ENCODE results near the gene LBHD1. TPM values are rescaled to one million over a fixed set of nuclear protein-coding genes. Genes with fewer than 3 reads are reported as not detected.
A peak's percentile ranks its signal among the peaks of the same experiment; 100 is the strongest.

The LBHD1 gene
- total and polyA plus RNA-seq, 2 of the 13 experiments (the other 11 are each of a cell fraction or from before 2014, with no cell fraction given), result 3.2 to 3.7 TPM

GRCh38 chr11:62645946-62646824 lies 25.9 kb downstream of the LBHD1 start, which contains the start of gene GANAB (continued):
- TF ChIP-seq TIGD3 (CRISPR knock-in tag; IDR thresholded peaks at IDR 0.05; ENCODE audit: borderline replicate concordance), result 0 out of 2 replicates have a peak, but pooled peaks have one; percentile 29
- TF ChIP-seq ZNF749 (CRISPR knock-in tag; IDR thresholded peaks at IDR 0.05; ENCODE audit: borderline replicate concordance), result no peak
- TF ChIP-seq ETV5 (CRISPR knock-in tag; IDR thresholded peaks at IDR 0.05; ENCODE audit: borderline replicate concordance), result peak; percentile 53; the same call in 1 of the 2 replicates
- no peak for TF ChIP-seq LCORL (IDR thresholded peaks at IDR 0.05)
- TF ChIP-seq LCORL (CRISPR knock-in tag; IDR thresholded peaks at IDR 0.05), result peak; percentile 32; the same call in 1 of the 2 replicates
- TF ChIP-seq CHD2 (IDR thresholded peaks at IDR 0.05; ENCODE audit: low read depth, low read length), result peak; percentile 43; the same call in 1 of the 2 replicates
- peak; percentile 41 for TF ChIP-seq ZNF350 (CRISPR knock-in tag; IDR thresholded peaks at IDR 0.05; ENCODE audit: borderline replicate concordance, low read depth)
- TF ChIP-seq ZEB1 (IDR thresholded peaks at IDR 0.05; ENCODE audit: insufficient replicate concordance, low read depth), result no peak
- 0 out of 2 replicates have a peak, but pooled peaks have one; percentile 62 for TF ChIP-seq REXO4 (CRISPR knock-in tag; IDR thresholded peaks at IDR 0.05; ENCODE audit: borderline replicate concordance)
- TF ChIP-seq ZNF263 (CRISPR knock-in tag; IDR thresholded peaks at IDR 0.05), result 0 out of 2 replicates have a peak, but pooled peaks have one; percentile 2
- TF ChIP-seq ELK4 (CRISPR knock-in tag; IDR thresholded peaks at IDR 0.05; ENCODE audit: borderline replicate concordance), result no peak
- TF ChIP-seq E2F2 (CRISPR knock-in tag; IDR thresholded peaks at IDR 0.05; ENCODE audit: borderline replicate concordance), result no peak; the same call in 1 of the 2 replicates
- TF ChIP-seq ZNF674 (CRISPR knock-in tag; IDR thresholded peaks at IDR 0.05; ENCODE audit: low read depth), result no peak
- TF ChIP-seq HNRNPL (IDR thresholded peaks at IDR 0.05; ENCODE audit: low read depth, low read length), result peak; percentile 28; the same call in 1 of the 2 replicates
- TF ChIP-seq ZFX (CRISPR knock-in tag; IDR thresholded peaks at IDR 0.05; ENCODE audit: low read depth), result peak; percentile 96
- TF ChIP-seq KIAA2018 (CRISPR knock-in tag; IDR thresholded peaks at IDR 0.05; ENCODE audit: borderline replicate concordance), result 0 out of 2 replicates have a peak, but pooled peaks have one; percentile 63

All from HepG2 (cell line).